ENCODE measurements around the gene THADA.

The THADA gene

GRCh38 chr2:43203373-43203772 lies 392.5 kb downstream of the THADA start:
- no peak for DNase-seq (ENCODE audit: extremely low spot score)
- ChIA-PET POLR2A (no interaction called here), CTCF (interaction anchor here (0.7 to 2.4 kb wide), 5 partner anchors 10 to 281 kb away, joined by 3 to 7 read pairs (median 3); no protein-coding TSS in a partner anchor)
- TF ChIP-seq, protein P1, sequence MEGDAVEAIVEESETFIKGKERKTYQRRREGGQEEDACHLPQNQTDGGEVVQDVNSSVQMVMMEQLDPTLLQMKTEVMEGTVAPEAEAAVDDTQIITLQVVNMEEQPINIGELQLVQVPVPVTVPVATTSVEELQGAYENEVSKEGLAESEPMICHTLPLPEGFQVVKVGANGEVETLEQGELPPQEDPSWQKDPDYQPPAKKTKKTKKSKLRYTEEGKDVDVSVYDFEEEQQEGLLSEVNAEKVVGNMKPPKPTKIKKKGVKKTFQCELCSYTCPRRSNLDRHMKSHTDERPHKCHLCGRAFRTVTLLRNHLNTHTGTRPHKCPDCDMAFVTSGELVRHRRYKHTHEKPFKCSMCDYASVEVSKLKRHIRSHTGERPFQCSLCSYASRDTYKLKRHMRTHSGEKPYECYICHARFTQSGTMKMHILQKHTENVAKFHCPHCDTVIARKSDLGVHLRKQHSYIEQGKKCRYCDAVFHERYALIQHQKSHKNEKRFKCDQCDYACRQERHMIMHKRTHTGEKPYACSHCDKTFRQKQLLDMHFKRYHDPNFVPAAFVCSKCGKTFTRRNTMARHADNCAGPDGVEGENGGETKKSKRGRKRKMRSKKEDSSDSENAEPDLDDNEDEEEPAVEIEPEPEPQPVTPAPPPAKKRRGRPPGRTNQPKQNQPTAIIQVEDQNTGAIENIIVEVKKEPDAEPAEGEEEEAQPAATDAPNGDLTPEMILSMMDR (IDR thresholded peaks at IDR 0.05; ENCODE audit: control extremely low read depth, extremely low read depth, low read depth, missing control alignments): no peak

GRCh38 chr2:43202289-43202688 lies 393.5 kb downstream of the THADA start:
- CTCF ChIA-PET: interaction anchor here (1.7 to 2.4 kb wide), 2 partner anchors 10 to 27 kb away, joined by 7 read pairs; no protein-coding TSS in a partner anchor
- POLR2A ChIA-PET: no interaction called here
- TF ChIP-seq, protein P1 (IDR thresholded peaks at IDR 0.05; ENCODE audit: control extremely low read depth, extremely low read depth, low read depth, missing control alignments): no peak
- no peak for DNase-seq (ENCODE audit: extremely low spot score)

- TF ChIP-seq, protein P1 (IDR thresholded peaks at IDR 0.05; ENCODE audit: control extremely low read depth, extremely low read depth, low read depth, missing control alignments): no peak
- CTCF ChIA-PET: interaction anchor here (1.3 kb wide), 1 partner anchor 9 kb away, joined by 3 read pairs; no protein-coding TSS in a partner anchor
- POLR2A ChIA-PET: no interaction called here
- no peak for DNase-seq (ENCODE audit: extremely low spot score)
Measured at GRCh38 chr2:43201497-43201896, 394.3 kb downstream of the THADA start.

DNA sequence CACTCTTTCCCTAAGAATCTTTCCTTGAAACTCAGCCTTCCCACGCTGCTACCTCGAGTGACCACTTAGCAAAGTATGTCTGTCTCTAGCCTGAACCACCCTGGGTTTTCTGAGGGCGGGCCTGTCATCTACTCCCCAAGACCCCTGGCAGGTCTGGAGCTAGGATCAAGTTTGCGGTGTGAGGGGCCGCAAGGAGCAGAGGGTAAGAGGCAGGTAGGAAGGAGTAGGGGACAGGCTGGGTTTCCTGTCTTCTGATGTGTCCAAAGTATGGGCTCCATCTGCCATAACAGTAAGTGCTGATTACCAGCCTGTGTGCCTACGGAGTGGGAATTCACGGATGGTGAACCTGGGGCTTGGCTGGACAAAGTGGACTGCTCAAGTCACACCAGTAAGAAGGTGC lies 394.8 kb downstream of the THADA start:
- ChIA-PET POLR2A (no interaction called here), CTCF (interaction anchor here (1.3 kb wide), 1 partner anchor 9 kb away, joined by 3 read pairs; no protein-coding TSS in a partner anchor)
- TF ChIP-seq, protein P1 (IDR thresholded peaks at IDR 0.05; ENCODE audit: control extremely low read depth, extremely low read depth, low read depth, missing control alignments): no peak
- DNase-seq (ENCODE audit: extremely low spot score): no peak

GRCh38 chr2:43199492-43200488 lies 396.0 kb downstream of the THADA start:
- DNase-seq (ENCODE audit: extremely low spot score): no peak
- TF ChIP-seq, protein P1 (IDR thresholded peaks at IDR 0.05; ENCODE audit: control extremely low read depth, extremely low read depth, low read depth, missing control alignments): no peak
- ChIA-PET CTCF (interaction anchor here (0.8 to 1.3 kb wide), 2 partner anchors 8 to 25 kb away, joined by 3 read pairs; no protein-coding TSS in a partner anchor), POLR2A (no interaction called here)

DNA sequence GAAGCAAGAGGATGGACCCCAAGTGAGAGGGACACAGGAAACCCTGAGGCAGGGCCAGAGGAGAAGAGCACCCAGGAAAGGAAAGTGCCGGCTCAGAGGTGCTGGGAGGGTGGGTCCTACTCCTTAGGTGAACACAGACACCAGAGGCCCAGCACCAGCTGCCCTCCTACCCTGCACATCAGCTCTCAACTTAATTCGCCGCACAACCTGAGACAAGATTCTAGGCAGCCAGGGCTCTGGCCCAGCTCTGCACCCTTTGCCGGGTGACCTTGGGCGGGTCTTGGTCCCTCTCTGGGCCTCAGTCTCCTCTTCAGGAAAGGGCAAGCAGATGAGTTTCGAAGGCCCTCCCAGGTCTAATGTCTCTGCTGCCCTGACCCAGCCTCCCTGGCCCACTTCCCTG lies 397.6 kb downstream of the THADA start:
- no peak for DNase-seq (ENCODE audit: extremely low spot score)
- CTCF ChIA-PET: interaction anchor here (1.2 to 1.5 kb wide), 2 partner anchors 12 to 27 kb away, joined by 3 read pairs; no protein-coding TSS in a partner anchor
- TF ChIP-seq, protein P1 (IDR thresholded peaks at IDR 0.05; ENCODE audit: control extremely low read depth, extremely low read depth, low read depth, missing control alignments): no peak
- POLR2A ChIA-PET: no interaction called here
